Mesothelial cell of epicardium (in vitro differentiated cells): ENCODE results near the gene RCVRN. TPM values are rescaled to one million over a fixed set of nuclear protein-coding genes. Genes with fewer than 3 reads are reported as not detected.

Experiments
- DNase-seq, 2 experiments: peaks; one replicate each; pipeline ENCODE4 v3.0.0; 2021; ENCODE audit warnings: low spot score in 2 of 2; ENCODE audit not compliant: unreplicated experiment in 2 of 2
- H3K27ac Mint-ChIP-seq: 2 replicates; pipeline ENCODE4 v1.8.0; 2021; ENCODE audit warnings: mixed read lengths
- H3K27me3 Mint-ChIP-seq: 2 replicates; pipeline ENCODE4 v1.8.0; 2021; ENCODE audit warnings: low read depth, mixed read lengths
- H3K36me3 Mint-ChIP-seq: 2 replicates; pipeline ENCODE4 v1.8.0; 2021; ENCODE audit warnings: mixed read lengths
- H3K4me1 Mint-ChIP-seq: 2 replicates; pipeline ENCODE4 v1.8.0; 2021; ENCODE audit warnings: mixed read lengths
- H3K4me3 Mint-ChIP-seq: 2 replicates; pipeline ENCODE4 v1.8.0; 2021; ENCODE audit warnings: mild to moderate bottlenecking, moderate library complexity, mixed read lengths
- H3K9me3 Mint-ChIP-seq: 2 replicates; pipeline ENCODE4 v1.8.0; 2021; ENCODE audit warnings: mixed read lengths
- CTCF ChIP-seq: fragments of 200-600 bp; sonication (generic); IDR thresholded peaks from one replicate; pipeline ENCODE4 v1.5.0; 2021; ENCODE audit warnings: antibody characterized with exemption; ENCODE audit not compliant: unreplicated experiment
- total RNA-seq: library from RNA; stranded (reverse); gene quantifications from 3 replicates; pipeline ENCODE4 v1.2.1, GENCODE V29; 2021

The RCVRN gene
- total RNA-seq, 1 donor from 2014 or later, result 1.8 TPM

GRCh38 chr17:9894231-9894630, 10.8 kb downstream of the RCVRN start:
- no peak overlapping the region for H3K4me3 Mint-ChIP-seq
- peaks cover 12% of the 10 kb centered on the region for H3K27me3 Mint-ChIP-seq
- no peak for DNase-seq
- H3K9me3 Mint-ChIP-seq, result no peaks in the 10 kb centered on the region
- H3K27ac Mint-ChIP-seq, result no peak overlapping the region
- no peak for TF ChIP-seq CTCF
- no peaks in the 10 kb centered on the region for H3K4me1 Mint-ChIP-seq
- H3K36me3 Mint-ChIP-seq, result no peaks in the 10 kb centered on the region

GRCh38 chr17:9893411-9894012, 11.6 kb downstream of the RCVRN start:
- Mint-ChIP-seq H3K27ac (no peak overlapping the region), H3K9me3 (no peaks in the 10 kb centered on the region), H3K36me3 (no peaks in the 10 kb centered on the region), H3K4me3 (no peak overlapping the region), H3K4me1 (no peaks in the 10 kb centered on the region), H3K27me3 (peaks cover 18% of the 10 kb centered on the region)
- DNase-seq, result no peak
- no peak for TF ChIP-seq CTCF

DNA sequence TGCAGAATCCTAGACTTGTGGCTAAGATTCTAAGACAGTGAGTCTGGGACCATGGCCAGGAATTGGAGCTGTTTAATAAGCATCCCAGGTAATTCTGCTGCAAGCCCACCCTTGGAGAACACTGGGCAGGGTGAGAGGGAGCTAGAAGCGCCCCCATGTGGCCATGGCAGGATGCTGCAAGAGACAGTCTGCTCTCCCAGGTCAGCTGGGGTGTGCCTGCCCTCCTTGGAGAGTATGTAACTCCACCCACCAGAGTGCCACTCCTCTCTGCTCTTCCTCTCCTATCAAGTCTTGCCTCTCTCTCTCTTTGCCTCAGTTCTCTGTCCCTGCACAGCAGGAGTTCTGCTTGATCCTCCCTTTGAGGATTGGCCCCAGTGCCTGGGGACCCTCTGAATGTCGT, 14.9 kb downstream of the RCVRN start:
- H3K4me3 Mint-ChIP-seq, result no peak overlapping the region
- no peak overlapping the region for H3K27ac Mint-ChIP-seq
- DNase-seq, result no peak
- no peaks in the 10 kb centered on the region for H3K4me1 Mint-ChIP-seq
- no peaks in the 10 kb centered on the region for H3K36me3 Mint-ChIP-seq
- no peaks in the 10 kb centered on the region for H3K9me3 Mint-ChIP-seq
- peaks cover 19% of the 10 kb centered on the region for H3K27me3 Mint-ChIP-seq
- peak; percentile 54 for TF ChIP-seq CTCF

DNA sequence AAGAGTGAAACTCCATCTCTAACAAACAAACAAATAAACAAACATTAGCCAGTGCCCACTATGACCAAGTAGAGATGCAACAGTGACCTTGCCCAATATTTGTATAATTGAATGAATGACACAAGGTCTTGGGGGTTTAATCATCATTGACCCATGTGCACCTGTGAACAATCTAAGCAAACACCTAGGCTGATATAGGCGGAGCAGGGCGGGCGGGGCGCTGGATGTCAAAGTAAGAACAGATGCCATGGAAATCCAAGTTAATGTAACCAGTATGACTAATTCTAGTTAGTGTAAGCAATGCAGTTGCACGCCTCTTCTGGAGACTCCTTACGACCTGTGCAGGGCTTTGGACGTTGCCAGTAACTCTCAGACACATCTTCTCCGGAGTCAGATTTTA, 17.6 kb downstream of the RCVRN start:
- TF ChIP-seq CTCF, result no peak
- Mint-ChIP-seq H3K27ac (no peak overlapping the region), H3K36me3 (peaks cover 4% of the 10 kb centered on the region), H3K4me3 (no peak overlapping the region), H3K4me1 (no peaks in the 10 kb centered on the region), H3K9me3 (peaks cover 20% of the 10 kb centered on the region), H3K27me3 (peaks cover 13% of the 10 kb centered on the region)
- no peak for DNase-seq

DNA sequence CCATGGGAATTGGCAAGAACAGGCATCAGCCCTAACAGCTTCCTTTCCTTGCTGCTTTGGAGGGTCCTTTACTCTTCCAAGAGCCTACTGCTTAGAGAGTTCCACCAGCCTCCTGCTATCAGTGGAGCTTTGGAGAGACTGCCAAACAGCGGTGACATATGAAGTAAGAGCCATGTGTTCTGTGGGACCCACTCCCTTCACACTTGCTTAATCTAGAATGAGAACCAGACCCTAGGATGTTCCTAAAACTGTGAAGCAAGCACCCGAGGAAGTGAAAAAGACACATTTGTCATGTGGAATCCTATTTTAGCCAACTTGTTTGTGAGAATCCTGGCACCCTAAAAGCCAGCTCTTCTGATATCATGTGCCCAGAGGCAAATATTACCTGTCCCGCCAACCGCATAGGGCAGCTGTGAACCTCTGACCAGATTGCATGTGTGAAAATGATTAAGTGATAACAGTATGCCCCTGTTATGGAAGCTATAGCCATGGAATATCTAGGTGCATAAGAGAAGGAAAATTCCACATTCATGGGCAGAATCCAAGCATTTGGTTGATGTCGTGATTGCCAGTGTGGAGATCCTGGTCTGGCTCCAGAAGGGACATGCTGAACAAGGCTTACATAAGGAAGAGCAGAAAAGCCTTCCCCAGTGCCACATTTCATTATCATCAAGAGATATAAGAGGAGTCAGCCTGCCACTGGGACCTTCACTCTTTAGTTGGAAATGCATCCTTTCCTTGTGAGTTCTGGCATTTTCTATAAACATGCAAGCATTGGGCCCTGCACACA, 18.7 kb downstream of the RCVRN start:
- H3K4me1 Mint-ChIP-seq, result no peaks in the 10 kb centered on the region
- DNase-seq, result no peak
- no peak for TF ChIP-seq CTCF
- H3K27me3 Mint-ChIP-seq, result peaks cover 13% of the 10 kb centered on the region
- H3K36me3 Mint-ChIP-seq, result peaks cover 4% of the 10 kb centered on the region
- H3K27ac Mint-ChIP-seq, result no peak overlapping the region
- H3K9me3 Mint-ChIP-seq, result peaks cover 27% of the 10 kb centered on the region
- no peak overlapping the region for H3K4me3 Mint-ChIP-seq
